LHCN-M2 (cell line): ENCODE data around the gene ELMO2. TPM values are rescaled to one million over a fixed set of nuclear protein-coding genes. Genes with fewer than 3 reads are reported as not detected.
"Not testable (repeated sequence)": the region's sequence is repeated elsewhere in the genome, so short reads cannot be mapped to it uniquely, and the experiment has no call there.

Experiments
- DNase-seq: peaks from one replicate; pipeline ENCODE4 v3.0.0-alpha.2; 2012; ENCODE audit warnings: low read depth
- total RNA-seq: library from RNA; depleted of rRNA; stranded (reverse); fragments of >200 nt; gene quantifications from 2 replicates; pipeline ENCODE4 v1.2.3, GENCODE V29; 2014

Gene ELMO2
- total RNA-seq, 1 experiment from 2014 or later, result 33.8 TPM

DNA sequence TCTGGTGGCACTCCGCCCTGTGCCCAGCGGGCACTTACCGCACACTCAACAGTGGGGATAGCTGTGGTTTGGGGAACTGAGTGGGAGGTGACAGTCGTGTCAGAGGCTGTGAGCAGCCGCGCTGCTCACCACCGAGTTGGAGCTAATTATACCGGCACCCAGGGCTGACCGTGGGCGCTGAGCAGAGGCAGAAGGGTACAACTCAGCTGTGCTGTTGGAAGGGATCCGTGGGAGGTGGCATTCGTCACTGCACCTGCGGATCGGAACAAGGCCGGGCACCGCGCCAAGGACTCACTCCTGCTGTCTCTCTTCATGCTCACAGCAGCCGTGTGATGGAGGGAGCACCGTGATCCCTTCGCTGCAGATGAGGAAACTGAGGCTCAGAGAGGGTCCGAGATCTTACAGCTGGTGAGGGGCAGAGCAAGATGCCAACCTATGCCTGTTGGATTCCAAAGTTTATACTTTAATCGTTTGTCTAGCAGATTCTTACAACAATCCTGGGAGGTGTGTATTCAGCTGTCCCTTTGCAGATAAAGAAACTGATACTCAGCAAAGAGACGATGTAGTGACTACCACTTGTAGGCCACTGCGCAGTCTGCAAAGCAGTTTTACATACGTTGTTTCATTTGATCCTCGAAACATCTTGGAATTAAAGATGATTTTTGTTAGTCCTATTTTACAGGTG, 713 bp upstream of the ELMO2 start:
- DNase-seq, result peak; percentile 34

- DNase-seq, result no peak
Observed at GRCh38 chr20:46402331-46402811, 4.0 kb downstream of the ELMO2 start.

- peak; percentile 31 for DNase-seq
Observed at GRCh38 chr20:46401478-46401860, 4.9 kb downstream of the ELMO2 start.

- DNase-seq, result no peak
Observed at GRCh38 chr20:46400828-46401477, 5.5 kb downstream of the ELMO2 start.

- DNase-seq, result peak; percentile 70
Observed at GRCh38 chr20:46400253-46400652, 6.2 kb downstream of the ELMO2 start.

DNA sequence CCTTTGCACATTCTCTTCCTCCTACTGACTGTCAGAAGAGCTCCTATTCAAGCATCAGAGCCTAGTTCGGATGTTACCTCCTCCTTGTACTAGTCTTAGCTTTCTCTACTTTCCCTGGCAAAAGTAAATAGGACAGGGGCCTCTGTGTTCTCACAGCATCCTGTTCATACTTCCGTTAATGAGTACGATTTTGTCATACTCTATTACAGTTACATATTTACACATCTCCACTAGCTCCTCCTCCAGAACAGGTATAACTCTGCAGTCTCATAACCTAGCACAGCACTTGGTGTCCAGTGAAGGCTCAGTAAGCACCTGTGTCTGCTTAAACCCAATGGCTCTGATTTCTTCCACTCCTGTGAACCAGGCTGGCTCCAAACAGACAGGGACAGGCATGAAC, 7.0 kb downstream of the ELMO2 start:
- DNase-seq, result no peak

- DNase-seq, result no peak
Observed at GRCh38 chr20:46398963-46399362, 7.5 kb downstream of the ELMO2 start.

GRCh38 chr20:46396052-46396740, 10.2 kb downstream of the ELMO2 start:
- DNase-seq, result no peak

DNA sequence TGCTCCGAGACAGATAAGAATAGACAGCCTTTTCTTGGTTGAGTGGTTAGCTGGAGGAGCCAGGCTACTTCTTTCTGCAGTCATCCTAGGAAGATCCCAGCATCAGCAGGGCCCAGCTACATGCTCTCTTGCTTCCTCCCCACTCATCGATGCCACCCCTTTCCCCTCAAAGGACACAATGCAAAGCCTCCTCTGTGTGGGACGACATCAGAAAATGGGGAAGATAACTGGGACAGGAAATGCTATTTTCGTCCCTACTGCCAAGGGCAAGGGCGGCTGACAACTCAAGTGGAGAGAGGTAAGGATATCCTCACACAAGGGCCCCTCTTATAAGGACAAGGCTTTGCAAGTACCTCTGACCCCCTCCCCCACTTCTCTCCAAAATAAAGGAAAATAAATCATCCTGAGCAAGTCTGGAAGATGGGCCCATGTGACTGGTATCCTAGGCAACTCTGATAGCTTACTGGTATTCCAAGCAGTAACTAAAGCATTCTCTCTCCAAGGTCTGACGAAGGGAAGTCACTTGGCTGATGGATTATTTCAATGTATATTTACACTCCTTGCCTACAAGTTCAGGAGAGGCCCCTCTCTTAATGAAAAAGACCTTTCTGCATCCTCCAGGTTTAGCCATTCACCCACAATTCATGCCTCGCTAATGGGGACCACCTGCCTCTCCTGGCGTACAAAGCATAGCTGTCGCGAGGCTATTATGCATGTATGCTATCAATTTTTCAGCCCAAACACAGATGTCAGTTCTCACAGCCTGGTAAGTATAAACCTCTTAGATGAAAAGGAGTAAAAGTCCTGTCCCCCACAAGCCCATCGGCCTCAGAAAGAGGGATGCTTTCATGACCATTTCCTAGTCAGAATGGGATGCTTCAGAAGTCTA, 11.3 kb downstream of the ELMO2 start:
- no peak for DNase-seq

DNA sequence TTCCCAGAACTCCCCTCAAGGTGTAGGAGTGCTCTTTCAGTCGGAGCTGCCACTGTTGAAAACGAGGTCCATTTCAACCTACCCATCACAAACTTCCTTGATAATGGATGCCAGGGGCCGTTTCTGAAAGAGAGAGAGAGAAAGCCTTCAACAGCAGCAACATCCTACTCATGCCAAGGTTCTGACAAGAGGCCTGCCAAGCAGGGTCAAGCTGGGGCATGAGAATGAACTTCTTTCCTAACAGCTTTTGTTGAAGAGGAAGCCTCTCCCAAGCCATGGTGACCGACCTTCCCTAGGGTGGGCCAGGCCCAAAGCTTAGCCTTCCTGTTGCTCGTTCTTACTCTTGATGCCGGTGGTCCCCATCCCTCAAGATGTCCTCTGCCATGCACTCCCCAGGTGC, 12.4 kb downstream of the ELMO2 start:
- DNase-seq, result no peak

GRCh38 chr20:46388937-46389336, 17.5 kb downstream of the ELMO2 start:
- DNase-seq, result no peak

- no peak for DNase-seq
Observed at GRCh38 chr20:46388201-46388836, 18.1 kb downstream of the ELMO2 start.

DNA sequence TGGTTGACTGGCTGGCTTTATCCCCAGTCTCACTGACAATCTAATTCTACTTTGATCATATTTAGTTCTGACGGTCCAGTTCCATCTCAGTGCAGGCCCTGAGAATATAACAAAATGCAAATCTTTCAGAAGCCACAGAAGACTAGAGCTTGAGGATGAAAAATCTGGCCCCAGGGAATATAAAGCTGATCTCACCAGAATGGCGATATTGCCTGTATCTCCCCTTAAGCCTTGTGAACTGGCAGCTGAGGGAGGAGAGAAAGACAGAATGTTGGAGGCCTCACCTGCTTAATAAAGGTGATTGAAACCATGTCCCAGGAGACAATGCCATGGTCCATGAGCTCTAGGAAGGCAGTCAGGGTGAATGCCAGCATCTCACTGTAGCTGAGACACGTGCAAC, 19.4 kb downstream of the ELMO2 start:
- not testable (repeated sequence) for DNase-seq

- DNase-seq, result no peak
Observed at GRCh38 chr20:46378412-46379009, 27.9 kb downstream of the ELMO2 start.

GRCh38 chr20:46377518-46377917, 28.9 kb downstream of the ELMO2 start:
- DNase-seq, result no peak

DNA sequence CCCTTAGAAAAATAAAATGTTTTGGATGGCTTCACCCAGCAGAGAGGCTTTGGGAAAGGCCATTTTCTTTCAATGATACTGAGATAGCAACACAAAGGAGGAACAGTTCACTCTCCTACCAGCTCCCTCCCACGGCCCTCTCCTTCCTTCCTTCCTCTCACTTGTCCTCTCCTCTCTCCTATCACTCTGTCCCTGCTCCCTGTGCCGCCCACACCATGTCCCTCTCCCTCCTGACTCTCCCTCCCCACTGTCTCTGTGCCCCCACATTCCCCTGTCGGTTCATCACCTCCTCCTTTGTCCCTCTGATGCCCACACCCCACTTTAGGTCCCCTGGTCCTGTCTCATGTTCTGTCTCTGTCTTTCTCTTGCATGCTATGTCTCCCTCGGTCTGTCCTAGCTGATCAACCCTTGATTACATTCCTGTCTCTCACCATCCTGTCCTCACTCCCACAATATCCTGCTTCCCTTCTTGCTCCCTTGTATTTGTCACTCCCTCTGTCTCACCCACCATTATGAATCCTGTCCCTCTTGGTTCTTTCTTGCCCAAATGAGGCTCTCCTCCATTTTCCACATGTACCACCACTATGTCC, 30.1 kb downstream of the ELMO2 start:
- no peak for DNase-seq

DNA sequence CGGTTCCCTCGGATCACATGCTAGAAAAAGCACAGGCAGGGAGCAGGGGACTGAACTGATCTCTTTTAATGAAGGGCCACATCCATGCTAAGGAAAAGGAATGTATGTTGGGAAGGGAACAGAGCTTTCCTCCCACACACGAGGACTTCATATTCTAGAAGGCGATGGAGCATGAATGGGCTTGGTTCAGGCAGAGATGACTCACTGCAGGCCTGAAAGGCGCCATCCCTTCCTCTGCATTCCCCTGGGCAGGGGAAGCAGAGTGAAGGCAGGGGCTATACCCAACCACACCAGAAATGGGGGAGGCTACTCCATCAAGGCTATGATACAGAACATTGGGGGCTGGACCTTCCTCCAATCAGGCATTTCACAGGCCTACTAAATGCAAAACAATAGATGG, 30.6 kb downstream of the ELMO2 start:
- no peak for DNase-seq

DNA sequence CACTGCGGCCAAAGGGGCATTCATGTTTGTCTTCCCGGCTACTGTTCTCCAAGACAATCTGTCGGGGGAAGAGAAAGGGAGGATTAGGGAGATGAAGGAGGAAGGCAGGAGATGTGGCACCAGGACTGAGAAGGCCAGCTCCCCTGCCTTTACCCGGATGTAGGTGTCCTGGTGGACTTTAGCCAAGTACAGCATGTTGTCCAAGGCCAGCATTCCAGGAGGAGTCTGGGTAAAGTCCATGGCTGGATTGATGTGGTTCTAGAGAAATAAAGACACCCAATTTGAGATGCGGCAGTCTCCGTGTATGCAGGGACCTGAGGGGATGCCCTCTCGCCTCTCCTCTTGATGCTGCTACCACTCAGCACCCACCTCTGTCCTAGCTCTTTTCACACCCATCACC, 32.0 kb downstream of the ELMO2 start:
- no peak for DNase-seq

DNA sequence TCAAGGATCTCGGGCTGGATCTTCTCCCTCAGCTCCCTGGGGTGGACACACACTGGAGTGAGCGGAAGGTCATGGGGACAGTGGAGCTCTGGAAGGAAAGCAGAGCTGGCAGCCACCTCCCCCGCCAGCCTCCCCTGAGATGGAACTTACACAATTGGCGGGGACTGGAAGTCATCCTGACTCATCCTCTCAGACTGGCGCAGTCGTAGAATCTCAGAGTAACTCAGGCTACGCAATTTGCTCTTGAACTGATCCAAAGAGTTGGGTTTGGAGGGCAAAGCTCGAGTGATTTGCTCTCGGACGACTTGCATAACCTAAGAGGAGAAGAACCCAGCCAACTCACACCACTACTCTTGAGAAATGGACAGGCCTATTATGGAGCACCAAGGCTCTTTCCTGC, 34.8 kb downstream of the ELMO2 start:
- DNase-seq, result no peak

DNA sequence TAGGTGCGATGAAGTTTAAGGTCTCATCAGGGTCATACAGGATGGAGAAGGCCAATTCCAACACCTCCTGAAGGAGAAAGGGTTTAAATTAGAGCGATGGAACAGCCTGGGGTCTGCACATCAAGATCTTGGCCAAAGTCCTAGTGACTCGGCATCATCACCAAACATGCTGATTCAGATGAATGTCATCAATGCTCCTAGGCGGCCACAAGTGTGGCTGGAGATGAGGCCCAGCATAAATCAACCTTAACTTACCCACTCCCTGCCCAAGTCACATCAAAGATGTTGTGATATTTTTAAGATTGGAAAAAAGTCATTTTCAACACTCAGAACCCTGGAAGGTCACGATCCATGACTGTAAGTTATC, 37.5 kb downstream of the ELMO2 start:
- no peak for DNase-seq
